Activated CD8-positive, alpha-beta memory T cell treated with anti-CD3 and anti-CD28 coated beads for 4 hours (primary cell): ENCODE results near the gene S100A5.

Experiments used
- DNase-seq, 2 donors: peaks; one replicate each; pipeline ENCODE4 v3.0.0-alpha.2; 2020; ENCODE audit warnings: low read depth in 2 of 2

Gene S100A5

DNA sequence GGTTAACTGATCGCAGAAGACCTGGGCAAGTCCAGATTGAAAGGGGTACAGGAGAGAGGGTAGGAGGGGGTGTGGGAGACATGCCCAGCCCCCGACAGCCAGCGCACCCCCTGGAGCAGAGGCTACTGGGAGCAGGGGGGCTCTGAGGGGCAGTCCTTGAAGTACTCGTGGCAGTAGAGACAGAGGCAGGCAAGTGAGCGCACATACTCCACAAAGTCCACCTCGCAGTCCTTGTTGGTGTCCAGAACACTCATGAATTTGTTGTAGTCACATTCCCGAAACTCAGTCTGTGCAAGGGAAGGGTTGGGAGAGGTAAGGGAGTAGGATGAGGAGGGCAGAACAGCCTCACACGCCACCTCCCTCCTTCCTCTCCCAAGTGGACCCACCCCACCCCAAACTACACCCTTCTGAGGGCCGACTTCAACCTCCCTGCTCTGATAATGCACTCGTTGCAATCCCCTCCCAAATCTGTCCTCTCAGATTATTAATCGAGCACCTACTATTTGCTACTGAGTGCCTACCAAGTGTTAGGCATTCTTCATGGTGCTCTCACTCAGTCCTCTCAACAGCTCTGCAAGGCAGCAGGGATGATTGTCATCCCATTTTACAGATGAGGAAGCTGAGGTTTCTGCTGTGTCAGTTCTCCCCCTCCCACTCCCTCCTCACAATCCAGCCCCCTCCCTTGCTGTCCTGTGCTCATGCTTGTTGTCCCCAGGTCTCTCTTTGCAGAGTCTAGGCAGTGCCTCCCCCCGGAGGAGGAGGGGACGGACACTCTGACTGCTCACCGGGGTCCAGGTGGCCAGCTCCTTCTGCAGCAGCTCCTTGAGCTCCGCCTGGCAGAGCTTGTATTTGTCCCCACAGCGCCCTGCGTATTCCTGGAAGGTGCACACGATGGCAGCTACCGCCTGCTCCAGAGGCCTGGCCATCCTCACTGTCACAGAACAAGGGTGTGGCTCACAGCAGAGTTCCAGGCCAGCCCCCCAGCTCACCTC is 7.1 kb upstream of the S100A5 start:
- DNase-seq: no peak

DNA sequence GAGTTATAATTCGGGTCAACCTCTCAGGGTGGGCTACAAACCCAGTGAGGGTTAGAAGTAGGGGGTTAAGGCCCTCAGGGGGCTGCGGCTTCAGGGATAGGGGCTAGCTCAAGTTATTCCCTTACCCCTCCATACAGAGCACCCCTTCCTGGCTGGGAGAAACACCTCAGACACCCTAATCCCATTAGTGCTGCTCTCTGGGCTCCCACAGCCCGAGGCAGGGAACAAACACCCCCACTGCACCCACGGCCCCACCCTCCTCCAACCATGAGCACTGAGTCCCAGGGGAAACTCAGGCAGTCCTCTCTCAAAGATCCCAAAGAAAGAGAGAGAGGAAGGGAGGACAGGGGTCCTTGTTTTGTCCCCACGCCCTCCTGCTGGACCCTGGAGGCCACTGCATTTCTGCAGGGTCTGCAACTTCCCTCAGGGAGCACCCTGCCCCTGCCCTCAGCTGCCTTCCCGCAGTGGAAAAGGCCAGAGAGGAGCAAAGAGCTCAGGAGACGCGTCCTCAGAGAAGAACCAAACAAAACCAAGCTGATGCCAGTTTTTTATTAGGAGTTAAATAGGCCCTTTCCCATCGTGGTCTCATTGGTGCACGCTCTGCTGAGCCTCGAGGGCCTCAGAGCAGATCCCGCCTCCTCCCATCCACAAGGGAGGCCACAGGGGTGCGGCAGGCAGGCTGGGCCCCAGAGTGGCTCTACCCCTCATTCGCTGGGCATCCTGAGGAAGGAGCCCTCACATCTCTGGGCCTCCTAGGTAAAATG is 6.2 kb upstream of the S100A5 start:
- DNase-seq: no peak

DNA sequence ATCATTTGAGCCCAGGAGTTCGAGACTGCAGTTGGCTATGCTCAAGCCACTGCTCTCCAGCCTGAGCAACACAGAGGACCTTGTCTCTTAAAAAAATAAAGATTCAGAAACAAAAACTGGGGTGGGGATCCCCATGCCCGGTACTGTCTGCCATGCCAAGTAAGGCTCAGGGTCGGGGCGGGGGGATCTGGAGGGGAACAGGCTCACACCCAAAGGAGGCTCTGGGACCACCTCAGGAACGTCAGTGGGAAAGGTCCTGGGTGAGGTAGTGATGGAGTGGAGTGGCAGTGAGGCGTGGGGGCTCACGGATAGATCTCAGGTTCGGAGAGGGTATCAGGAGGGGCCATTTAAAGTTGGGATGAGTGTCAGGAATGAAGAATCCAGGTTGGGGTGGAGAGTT is 5.6 kb upstream of the S100A5 start:
- DNase-seq: no peak

DNA sequence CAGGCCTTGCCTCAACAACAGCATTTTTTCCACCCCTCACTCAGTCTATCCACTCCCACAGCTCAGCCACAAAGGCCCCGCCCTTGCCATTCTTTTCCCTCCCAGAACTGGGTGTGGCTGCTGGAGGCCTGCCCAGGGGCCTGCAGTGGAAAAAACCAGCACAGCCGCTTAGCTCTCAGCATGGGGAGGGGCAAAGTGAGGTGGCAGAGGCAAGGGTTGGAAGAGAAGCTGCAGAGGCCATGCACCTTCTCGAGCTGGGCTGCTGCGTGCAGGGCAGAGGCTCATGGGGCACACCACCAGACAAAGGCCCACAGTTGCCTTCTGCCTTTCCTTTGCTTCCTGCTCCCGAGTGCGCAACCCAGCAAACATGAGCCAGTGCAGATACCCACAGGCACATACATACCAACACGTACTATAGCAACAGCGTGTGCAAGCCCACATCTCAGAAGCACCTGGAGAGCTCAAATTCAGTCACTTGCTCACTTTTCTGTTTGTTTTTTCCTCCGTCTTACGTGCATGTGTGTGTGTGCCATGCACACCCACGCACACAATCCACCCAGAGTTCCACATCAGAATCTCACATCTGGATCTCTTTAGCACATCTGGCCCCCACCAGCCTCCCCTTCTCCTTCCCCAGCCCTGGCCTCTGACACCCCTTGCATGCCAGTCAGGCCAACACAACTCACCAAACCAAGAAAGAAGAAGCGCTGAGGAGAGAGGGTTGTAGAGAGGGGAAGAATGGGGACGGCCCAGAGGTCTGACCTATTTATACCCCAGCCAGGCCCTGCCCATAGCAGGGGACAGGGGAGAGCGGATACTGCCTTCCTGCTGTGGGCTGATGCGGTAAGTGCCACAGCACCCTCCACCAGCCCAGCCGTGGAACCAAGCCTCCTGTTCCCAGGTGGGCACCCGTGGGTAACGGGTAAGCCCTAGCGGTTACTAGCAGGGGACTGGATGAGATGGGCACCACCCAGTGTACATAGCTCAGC is 4.6 kb upstream of the S100A5 start, which contains the start of gene S100A4:
TSS of gene S100A4 (minus strand) at position 740 of the 989 bp plus-strand sequence. CDS start 1,012 bp downstream, outside the sequence.
- DNase-seq: peak; percentile 74 to 84

DNA sequence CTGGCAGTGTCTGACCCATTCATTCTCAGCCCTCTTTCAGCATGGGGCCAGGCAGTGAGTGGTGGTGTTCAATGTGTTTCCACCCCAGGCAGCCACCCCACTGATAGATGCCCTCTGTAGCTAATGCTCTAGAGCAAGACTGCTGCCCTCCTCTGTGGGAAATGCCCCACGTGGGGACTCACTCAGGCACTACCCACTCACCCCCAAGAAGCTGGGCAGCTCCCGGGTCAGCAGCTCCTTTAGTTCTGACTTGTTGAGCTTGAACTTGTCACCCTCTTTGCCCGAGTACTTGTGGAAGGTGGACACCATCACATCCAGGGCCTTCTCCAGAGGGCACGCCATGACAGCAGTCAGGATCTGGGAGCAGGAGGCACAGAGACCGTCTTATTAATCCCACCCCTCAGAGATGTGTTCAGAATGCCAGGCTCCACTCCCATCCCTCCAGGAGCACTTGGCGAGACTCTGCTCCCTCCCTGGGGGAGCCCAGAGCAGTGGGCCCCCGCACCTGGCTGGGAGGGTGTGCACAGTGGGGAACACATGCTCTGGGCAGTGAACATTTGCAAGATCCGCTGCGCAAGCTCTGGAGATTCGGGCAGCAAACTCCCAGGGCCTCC is 3.8 kb upstream of the S100A5 start:
- no peak for DNase-seq

DNA sequence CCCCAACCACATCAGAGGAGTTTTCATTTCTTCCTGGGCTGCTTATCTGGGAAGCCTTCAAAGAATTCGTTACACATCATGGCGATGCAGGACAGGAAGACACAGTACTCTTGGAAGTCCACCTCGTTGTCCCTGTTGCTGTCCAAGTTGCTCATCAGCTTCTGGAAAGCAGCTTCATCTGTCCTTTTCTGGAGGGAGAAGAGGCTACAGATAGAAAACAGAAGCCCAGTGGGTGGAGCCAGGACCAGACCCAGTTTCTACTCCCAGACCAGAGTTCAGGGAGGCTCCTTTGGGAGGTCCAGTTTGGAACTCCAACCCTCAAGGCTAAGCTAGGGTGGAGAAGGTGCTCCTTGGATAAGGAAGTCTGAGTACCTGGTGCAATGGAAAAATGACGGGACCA is 3.0 kb upstream of the S100A5 start:
- no peak for DNase-seq

GRCh38 chr1:153542956-153543711 is 2.4 kb upstream of the S100A5 start:
- no peak for DNase-seq

GRCh38 chr1:153541641-153542590 is 1.2 kb upstream of the S100A5 start:
- no peak for DNase-seq

DNA sequence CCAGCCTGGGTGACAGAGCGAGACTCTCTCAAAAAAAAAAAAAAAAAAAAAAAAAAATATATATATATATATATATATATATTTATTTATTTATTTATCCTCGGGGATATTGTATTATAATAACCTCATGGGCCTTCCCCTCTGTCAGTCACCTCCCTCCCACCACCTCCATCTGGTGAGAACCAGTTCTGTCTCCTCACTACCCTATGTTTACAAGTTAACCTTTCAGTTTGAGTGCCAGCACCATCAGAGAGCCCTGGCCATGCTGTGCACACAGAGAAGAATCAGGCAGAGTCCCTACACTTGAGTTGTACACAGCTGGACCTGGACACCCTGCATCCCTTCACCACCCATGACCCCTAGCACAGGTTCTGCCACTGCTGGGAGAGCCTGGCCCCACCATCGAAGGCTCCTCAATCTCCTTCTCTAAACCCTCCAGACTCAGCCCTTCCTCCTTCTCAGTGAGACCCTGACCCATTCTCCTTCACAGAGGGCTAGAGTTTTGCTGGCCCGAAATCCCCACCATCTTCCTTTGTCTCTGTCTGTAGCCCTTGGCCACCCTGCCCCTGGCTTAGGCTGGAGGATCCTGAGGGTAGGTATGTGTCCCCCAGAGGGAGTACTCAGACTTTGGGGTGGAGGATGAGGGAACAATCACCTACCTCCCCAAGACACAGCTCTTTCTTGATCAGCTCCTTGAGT is 1.2 kb downstream of the S100A5 start:
- no peak for DNase-seq

- no peak for DNase-seq
Measured at GRCh38 chr1:153538315-153538821, 2.4 kb downstream of the S100A5 start.

GRCh38 chr1:153537376-153537730 is 3.4 kb downstream of the S100A5 start:
- no peak for DNase-seq

- no peak for DNase-seq
Measured at GRCh38 chr1:153536671-153537375, 3.9 kb downstream of the S100A5 start.

GRCh38 chr1:153536012-153536670 is 4.6 kb downstream of the S100A5 start:
- DNase-seq: peak; percentile 67 to 72

- no peak for DNase-seq
Measured at GRCh38 chr1:153535242-153536011, 5.3 kb downstream of the S100A5 start, which contains the start of gene S100A6. S100A6 (minus strand) TSS chr1:153535991; CDS start chr1:153535339, 652 bp downstream.

DNA sequence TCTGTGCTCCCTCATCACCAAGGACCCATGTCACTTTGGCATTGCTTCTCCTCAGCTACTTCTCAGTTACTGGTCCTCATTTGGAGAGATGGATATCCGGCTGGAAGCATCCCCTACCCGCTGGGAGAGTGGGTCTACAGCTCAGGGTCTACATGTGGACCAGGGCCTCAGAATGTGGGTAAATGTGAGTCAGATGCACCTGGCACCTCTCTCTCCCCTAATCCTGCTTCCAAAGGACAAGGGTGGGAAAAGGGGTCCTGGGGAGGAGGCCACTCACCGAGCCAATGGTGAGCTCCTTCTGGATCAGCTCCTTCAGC is 5.9 kb downstream of the S100A5 start:
- no peak for DNase-seq

DNA sequence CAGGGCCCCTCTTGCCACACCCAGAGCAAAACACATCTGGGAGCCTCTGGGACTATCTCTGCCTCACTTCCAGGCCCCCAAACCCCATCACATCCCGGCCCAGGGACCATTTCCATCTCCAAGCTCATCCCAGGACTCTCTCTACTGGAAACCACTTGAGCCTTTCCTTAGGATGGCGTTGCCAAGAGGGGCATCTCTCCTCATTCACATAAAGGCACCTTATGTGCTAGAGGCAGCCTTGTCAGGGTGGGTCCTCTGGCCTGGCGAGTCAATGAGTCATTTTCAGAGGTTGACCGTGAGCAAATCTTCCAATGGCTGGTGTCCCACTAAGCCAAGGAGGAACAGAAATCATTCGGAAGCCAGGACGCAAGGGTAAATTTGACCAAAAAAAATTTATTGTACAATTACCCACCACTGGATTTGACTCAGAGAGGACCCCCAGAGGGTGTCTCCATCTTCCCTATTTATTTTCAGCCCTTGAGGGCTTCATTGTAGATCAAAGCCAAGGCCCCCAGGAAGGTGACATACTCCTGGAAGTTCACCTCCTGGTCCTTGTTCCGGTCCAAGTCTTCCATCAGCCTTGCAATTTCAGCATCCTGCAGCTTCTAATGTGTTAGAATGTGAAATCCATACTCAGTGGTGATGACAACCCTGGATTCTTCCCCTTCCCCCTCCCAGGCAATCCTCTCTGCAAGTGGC is 6.4 kb downstream of the S100A5 start:
- DNase-seq: no peak
